NCI-H2029 (cell line): ENCODE data around the gene HERC3.
A peak's percentile ranks its signal among the peaks of the same experiment; 100 is the strongest.
"Not testable (repeated sequence)": the region's sequence is repeated elsewhere in the genome, so short reads cannot be mapped to it uniquely, and the experiment has no call there.

Source experiments
- DNase-seq: peaks from one replicate; lab custom pipeline; 2025; lab: John Stamatoyannopoulos, UW

The HERC3 gene

GRCh38 chr4:88609387-88609786 is 17.1 kb downstream of the HERC3 start:
- DNase-seq = no peak

GRCh38 chr4:88609794-88610193 is 17.5 kb downstream of the HERC3 start:
- not testable (repeated sequence) for DNase-seq

- DNase-seq = no peak
Observed at GRCh38 chr4:88610771-88611170, 18.5 kb downstream of the HERC3 start.

GRCh38 chr4:88613417-88613875 is 21.2 kb downstream of the HERC3 start:
- peak; percentile 84 for DNase-seq

GRCh38 chr4:88614058-88614457 is 21.8 kb downstream of the HERC3 start:
- no peak for DNase-seq

- DNase-seq = no peak
Observed at GRCh38 chr4:88616275-88617150, 24.2 kb downstream of the HERC3 start.

- no peak for DNase-seq
Observed at GRCh38 chr4:88618782-88619485, 26.7 kb downstream of the HERC3 start.

GRCh38 chr4:88619971-88620370 is 27.7 kb downstream of the HERC3 start:
- DNase-seq = no peak

GRCh38 chr4:88621763-88622327 is 29.6 kb downstream of the HERC3 start:
- no peak for DNase-seq

- DNase-seq = no peak
Observed at GRCh38 chr4:88623097-88623496, 30.8 kb downstream of the HERC3 start.

GRCh38 chr4:88628746-88629145 is 36.5 kb downstream of the HERC3 start:
- no peak for DNase-seq

- DNase-seq = no peak
Observed at GRCh38 chr4:88629826-88630225, 37.5 kb downstream of the HERC3 start.

- DNase-seq = no peak
Observed at GRCh38 chr4:88630756-88631155, 38.5 kb downstream of the HERC3 start.

- no peak for DNase-seq
Observed at GRCh38 chr4:88643932-88644331, 51.7 kb downstream of the HERC3 start.

- no peak for DNase-seq
Observed at GRCh38 chr4:88645994-88646393, 53.7 kb downstream of the HERC3 start.

- DNase-seq = no peak
Observed at GRCh38 chr4:88646528-88647280, 54.4 kb downstream of the HERC3 start.

GRCh38 chr4:88649716-88650115 is 57.4 kb downstream of the HERC3 start:
- no peak for DNase-seq

- no peak for DNase-seq
Observed at GRCh38 chr4:88653371-88653946, 61.2 kb downstream of the HERC3 start.

GRCh38 chr4:88655226-88655625 is 62.9 kb downstream of the HERC3 start:
- DNase-seq = no peak

GRCh38 chr4:88659055-88659889 is 67.0 kb downstream of the HERC3 start:
- DNase-seq = peak; percentile 9

- no peak for DNase-seq
Observed at GRCh38 chr4:88659890-88660208, 67.6 kb downstream of the HERC3 start.
